ENCODE data around the gene CTSH. TPM values are rescaled to one million over a fixed set of nuclear protein-coding genes. Genes with fewer than 3 reads are reported as not detected.

CTSH gene
- total and polyA plus RNA-seq, 7 experiments from 2014 or later = 8.4 to 98.4 (median 11.4) TPM

DNA sequence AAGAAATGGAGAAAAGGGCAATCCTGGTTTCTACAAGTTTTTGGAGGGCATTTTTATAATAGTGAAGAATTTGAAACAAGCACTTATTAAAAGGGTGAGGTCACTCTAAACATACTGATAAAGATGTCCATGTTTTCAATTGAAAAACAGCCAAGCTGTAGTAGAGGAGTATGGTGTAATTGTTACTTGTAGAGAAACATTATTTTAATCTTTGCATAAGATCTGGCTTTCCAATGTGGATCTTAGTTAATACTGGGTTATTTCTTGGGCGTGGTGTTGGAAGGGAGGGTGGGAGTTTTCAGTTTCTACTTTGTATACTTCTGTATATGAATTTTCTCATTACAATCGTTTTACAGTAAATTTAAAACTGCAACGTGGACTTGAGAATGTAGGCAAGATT is 49.4 kb downstream of the CTSH start:
- ATAC-seq = no peak
- intact Hi-C loops (cut with micrococcal nuclease) = no loop called here
- ChIA-PET CTCF (interaction anchor here (1.0 kb wide), 1 partner anchor 13 kb away, joined by 3 read pairs; no protein-coding TSS in a partner anchor), POLR2A (interaction anchor here (0.6 kb wide), 1 partner anchor 983 kb away, joined by 4 read pairs; no protein-coding TSS in a partner anchor)
- no peak overlapping the region for H3K4me3 Mint-ChIP-seq
- Histone ChIP-seq H3K4me3 (ENCODE audit: low read length) (no peak overlapping the region), H3K4me1 (ENCODE audit: control insufficient read depth in 2 of 2, insufficient read depth in 2 of 2, low read length in 2 of 2) (no peaks in the 10 kb centered on the region), H3K36me3 (ENCODE audit: control insufficient read depth in 2 of 3, insufficient read depth in 3 of 3, low read length in 3 of 3) (peaks cover 33 to 95% (median 74%) of the 10 kb centered on the region in 3 experiments), H3K27ac (ENCODE audit: low read depth, low read length) (no peak overlapping the region), H3K27me3 (ENCODE audit: control insufficient read depth in 2 of 2, insufficient read depth in 2 of 2, low read length in 2 of 2) (no peaks in the 10 kb centered on the region), H3K9me3 (ENCODE audit: control insufficient read depth in 2 of 3, low read length in 3 of 3) (no peaks in the 10 kb centered on the region)
- H3K9me3 Mint-ChIP-seq = peaks cover 0 to 2% (median 0%) of the 10 kb centered on the region in 11 donors
- peaks cover 15 to 65% (median 38%) of the 10 kb centered on the region in 5 donors for H3K36me3 Mint-ChIP-seq
- H3K27me3 Mint-ChIP-seq = no peaks in the 10 kb centered on the region
- DNase-seq = no peak
- H3K27ac Mint-ChIP-seq = peak overlapping the region in 1 of 9 donors; percentile 57
- peaks cover 0 to 13% (median 8%) of the 10 kb centered on the region in 7 donors for H3K4me1 Mint-ChIP-seq

- Mint-ChIP-seq H3K27me3 (no peaks in the 10 kb centered on the region), H3K4me1 (peaks cover 0 to 11% (median 8%) of the 10 kb centered on the region in 7 donors), H3K4me3 (no peak overlapping the region), H3K27ac (no peak overlapping the region), H3K36me3 (peaks cover 15 to 59% (median 29%) of the 10 kb centered on the region in 5 donors), H3K9me3 (peaks cover 0 to 2% (median 0%) of the 10 kb centered on the region in 11 donors)
- no peak for ATAC-seq
- Histone ChIP-seq H3K4me3 (ENCODE audit: low read length) (no peak overlapping the region), H3K27ac (ENCODE audit: low read depth, low read length) (no peak overlapping the region), H3K27me3 (ENCODE audit: control insufficient read depth in 2 of 2, insufficient read depth in 2 of 2, low read length in 2 of 2) (no peaks in the 10 kb centered on the region), H3K9me3 (ENCODE audit: control insufficient read depth in 2 of 3, low read length in 3 of 3) (no peaks in the 10 kb centered on the region), H3K36me3 (ENCODE audit: control insufficient read depth in 2 of 3, insufficient read depth in 3 of 3, low read length in 3 of 3) (peaks cover 33 to 88% (median 75%) of the 10 kb centered on the region in 3 experiments), H3K4me1 (ENCODE audit: control insufficient read depth in 2 of 2, insufficient read depth in 2 of 2, low read length in 2 of 2) (no peaks in the 10 kb centered on the region)
- no peak for DNase-seq
- intact Hi-C loops (cut with micrococcal nuclease) = no loop called here
- ChIA-PET CTCF (no interaction called here), POLR2A (no interaction called here)
Observed at GRCh38 chr15:78893538-78893937, 51.3 kb downstream of the CTSH start.

DNA sequence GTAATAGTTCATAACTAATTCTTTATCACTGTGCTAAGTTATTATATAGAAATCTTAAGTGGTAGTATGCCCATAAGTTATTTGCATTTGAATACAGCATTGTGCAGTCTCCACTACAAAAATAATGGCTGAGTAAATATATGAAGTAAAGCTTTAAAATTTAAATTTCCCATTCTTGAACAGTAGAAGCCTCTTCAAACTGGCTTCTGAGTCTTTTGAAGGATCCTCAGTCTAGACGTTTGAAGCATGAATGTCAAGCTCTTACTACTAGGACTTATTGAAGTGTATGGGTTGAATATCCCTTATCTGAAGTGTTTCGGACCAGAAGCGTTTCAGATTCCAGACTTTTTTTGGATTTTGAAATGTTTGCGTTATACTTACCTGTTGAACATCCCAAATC is 55.8 kb downstream of the CTSH start:
- Histone ChIP-seq H3K4me3 (ENCODE audit: low read length) (no peak overlapping the region), H3K36me3 (ENCODE audit: control insufficient read depth in 2 of 3, insufficient read depth in 3 of 3, low read length in 3 of 3) (peaks cover 39 to 79% (median 52%) of the 10 kb centered on the region in 3 experiments), H3K4me1 (ENCODE audit: control insufficient read depth in 2 of 2, insufficient read depth in 2 of 2, low read length in 2 of 2) (no peaks in the 10 kb centered on the region), H3K27me3 (ENCODE audit: control insufficient read depth in 2 of 2, insufficient read depth in 2 of 2, low read length in 2 of 2) (no peaks in the 10 kb centered on the region), H3K9me3 (ENCODE audit: control insufficient read depth in 2 of 3, low read length in 3 of 3) (no peaks in the 10 kb centered on the region), H3K27ac (ENCODE audit: low read depth, low read length) (no peak overlapping the region)
- intact Hi-C loops (cut with micrococcal nuclease) = no loop called here
- POLR2A ChIA-PET = interaction anchor here (0.9 kb wide), 1 partner anchor 9 kb away, joined by 4 read pairs; no protein-coding TSS in a partner anchor
- peaks cover 0 to 2% (median 0%) of the 10 kb centered on the region in 11 donors for H3K9me3 Mint-ChIP-seq
- peaks cover 10 to 30% (median 25%) of the 10 kb centered on the region in 7 donors for H3K4me1 Mint-ChIP-seq
- no peaks in the 10 kb centered on the region for H3K27me3 Mint-ChIP-seq
- no peak overlapping the region for H3K27ac Mint-ChIP-seq
- ATAC-seq = no peak
- DNase-seq = no peak
- CTCF ChIA-PET = no interaction called here
- H3K4me3 Mint-ChIP-seq = no peak overlapping the region
- H3K36me3 Mint-ChIP-seq = peaks cover 21 to 49% (median 28%) of the 10 kb centered on the region in 5 donors

- intact Hi-C loops (cut with micrococcal nuclease) = loop anchor here in 1 of 2 donors (1.0 kb wide), 1 partner anchor 7 kb away; no protein-coding TSS in a partner anchor
- Mint-ChIP-seq H3K27me3 (no peaks in the 10 kb centered on the region), H3K27ac (peak overlapping the region in 2 of 9 donors; percentile 19 to 36), H3K36me3 (peaks cover 7 to 32% (median 18%) of the 10 kb centered on the region in 5 donors), H3K4me3 (peak overlapping the region in 5 of 10 donors; percentile 17 to 41 (median 35)), H3K9me3 (no peaks in the 10 kb centered on the region), H3K4me1 (peaks cover 33 to 90% (median 74%) of the 10 kb centered on the region in 7 donors)
- H3K36me3 ChIP-seq (ENCODE audit: control insufficient read depth in 2 of 3, insufficient read depth in 3 of 3, low read length in 3 of 3) = peaks cover 0 to 34% (median 15%) of the 10 kb centered on the region in 3 experiments
- H3K27ac ChIP-seq (ENCODE audit: low read depth, low read length) = peak overlapping the region; percentile 19
- ChIA-PET CTCF (interaction anchor here (1.1 kb wide), 1 partner anchor 10 kb away, joined by 5 read pairs; no protein-coding TSS in a partner anchor), POLR2A (interaction anchor here (0.7 kb wide), 1 partner anchor 417 kb away, joined by 3 read pairs; no protein-coding TSS in a partner anchor)
- peaks cover 44 to 53% of the 10 kb centered on the region in 2 donors for H3K4me1 ChIP-seq (ENCODE audit: control insufficient read depth in 2 of 2, insufficient read depth in 2 of 2, low read length in 2 of 2)
- no peak overlapping the region for H3K4me3 ChIP-seq (ENCODE audit: low read length)
- no peak for DNase-seq
- no peaks in the 10 kb centered on the region for H3K9me3 ChIP-seq (ENCODE audit: control insufficient read depth in 2 of 3, low read length in 3 of 3)
- no peak for ATAC-seq
- H3K27me3 ChIP-seq (ENCODE audit: control insufficient read depth in 2 of 2, insufficient read depth in 2 of 2, low read length in 2 of 2) = no peaks in the 10 kb centered on the region
Observed at GRCh38 chr15:78881681-78882080, 63.2 kb downstream of the CTSH start.

- ChIA-PET CTCF (no interaction called here), POLR2A (no interaction called here)
- Mint-ChIP-seq H3K36me3 (peaks cover under 1 to 25% (median 12%) of the 10 kb centered on the region in 5 donors), H3K4me3 (peak overlapping the region in 4 of 10 donors; percentile 21 to 52 (median 30)), H3K9me3 (no peaks in the 10 kb centered on the region), H3K27ac (peak overlapping the region in 1 of 9 donors; percentile 19), H3K27me3 (no peaks in the 10 kb centered on the region), H3K4me1 (peaks cover 30 to 93% (median 76%) of the 10 kb centered on the region in 7 donors)
- Histone ChIP-seq H3K27ac (ENCODE audit: low read depth, low read length) (no peak overlapping the region), H3K9me3 (ENCODE audit: control insufficient read depth in 2 of 3, low read length in 3 of 3) (no peaks in the 10 kb centered on the region), H3K4me1 (ENCODE audit: control insufficient read depth in 2 of 2, insufficient read depth in 2 of 2, low read length in 2 of 2) (peaks cover 52 to 61% of the 10 kb centered on the region in 2 donors), H3K36me3 (ENCODE audit: control insufficient read depth in 2 of 3, insufficient read depth in 3 of 3, low read length in 3 of 3) (peaks cover 0 to 25% (median 9%) of the 10 kb centered on the region in 3 experiments), H3K27me3 (ENCODE audit: control insufficient read depth in 2 of 2, insufficient read depth in 2 of 2, low read length in 2 of 2) (no peaks in the 10 kb centered on the region), H3K4me3 (ENCODE audit: low read length) (no peak overlapping the region)
- no peak for DNase-seq
- ATAC-seq = no peak
- intact Hi-C loops (cut with micrococcal nuclease) = no loop called here
Observed at GRCh38 chr15:78880813-78881212, 64.0 kb downstream of the CTSH start.

- Mint-ChIP-seq H3K4me1 (peaks cover 37 to 94% (median 78%) of the 10 kb centered on the region in 7 donors), H3K27ac (peak overlapping the region in 1 of 9 donors; percentile 38), H3K9me3 (no peaks in the 10 kb centered on the region), H3K27me3 (no peaks in the 10 kb centered on the region), H3K4me3 (peak overlapping the region in 4 of 10 donors; percentile 38 to 99 (median 50)), H3K36me3 (peaks cover 0 to 23% (median 10%) of the 10 kb centered on the region in 5 donors)
- CTCF ChIA-PET = no interaction called here
- no peak for DNase-seq
- ATAC-seq = no peak
- Histone ChIP-seq H3K4me1 (ENCODE audit: control insufficient read depth in 2 of 2, insufficient read depth in 2 of 2, low read length in 2 of 2) (peaks cover 58 to 68% of the 10 kb centered on the region in 2 donors), H3K9me3 (ENCODE audit: control insufficient read depth in 2 of 3, low read length in 3 of 3) (no peaks in the 10 kb centered on the region), H3K4me3 (ENCODE audit: low read length) (no peak overlapping the region), H3K27me3 (ENCODE audit: control insufficient read depth in 2 of 2, insufficient read depth in 2 of 2, low read length in 2 of 2) (no peaks in the 10 kb centered on the region), H3K36me3 (ENCODE audit: control insufficient read depth in 2 of 3, insufficient read depth in 3 of 3, low read length in 3 of 3) (peaks cover 0 to 23% (median 6%) of the 10 kb centered on the region in 3 experiments), H3K27ac (ENCODE audit: low read depth, low read length) (no peak overlapping the region)
- intact Hi-C loops (cut with micrococcal nuclease) = no loop called here
- POLR2A ChIA-PET = interaction anchor here (0.7 kb wide), 1 partner anchor 9 kb away, joined by 4 read pairs; no protein-coding TSS in a partner anchor
Observed at GRCh38 chr15:78880242-78880533, 64.7 kb downstream of the CTSH start.

Data from naive thymus-derived CD4-positive, alpha-beta T cell (primary cell).